GM12878 (cell line): ENCODE data around the gene TELO2. TPM values are rescaled to one million over a fixed set of nuclear protein-coding genes. Genes with fewer than 3 reads are reported as not detected.

Experiments used
- ATAC-seq: fragments of 200-7000 bp; cut with Tn5 transposase; 3 replicates; pipeline ENCODE4 v1.9.1; 2020; ENCODE audit warnings: mild to moderate bottlenecking, moderate library complexity
- BruUV-seq: library from RNA; stranded (reverse); fragments of 400-500 nt; replicated peaks from 2 replicates; lab custom pipeline; 2021; lab: Mats Ljungman, UMichigan
- CTCF ChIA-PET: fragments of 300-600 bp; sonication (Branson Sonifier 250); formaldehyde crosslinking; extraction: SDS; loops from one replicate; lab custom pipeline; 2021; ENCODE audit warnings: inconsistent platforms; lab: Yijun Ruan, JAX
- POLR2A ChIA-PET: fragments of 350-600 bp; formaldehyde crosslinking; extraction: SDS; loops from one replicate; lab custom pipeline; 2021; ENCODE audit warnings: inconsistent platforms; lab: Charles Lee
- RAD21 ChIA-PET: fragments of 300-600 bp; sonication (Branson Sonifier 250); formaldehyde crosslinking; loops from one replicate; lab custom pipeline; 2023; ENCODE audit warnings: antibody characterized with exemption; ENCODE audit not compliant: unreplicated experiment; lab: Charles Lee
- SMC1A ChIA-PET: fragments of 300-600 bp; sonication (Branson Sonifier 250); formaldehyde crosslinking; loops from one replicate; lab custom pipeline; 2023; ENCODE audit not compliant: unreplicated experiment, uncharacterized antibody; lab: Charles Lee
- DNase-seq: peaks from one replicate; pipeline ENCODE4 v3.0.0-alpha.2; 2011; ENCODE audit warnings: low read depth, low spot score
- FAIRE-seq: peaks from 3 replicates; lab custom pipeline; 2011; peaks lifted over from hg19 to GRCh38; lab: Jason Lieb, UNC
- H2AFZ ChIP-seq: 2 replicates; pipeline ENCODE4 v1.6.0; 2011; ENCODE audit warnings: low read depth, low read length, control low read depth; ENCODE audit not compliant: control insufficient read depth
- H3K27ac ChIP-seq: 2 replicates; pipeline ENCODE4 v1.5.1; 2011; ENCODE audit warnings: control low read depth; ENCODE audit not compliant: control insufficient read depth, insufficient read depth
- H3K27me3 ChIP-seq, 2 experiments: replicated peaks in 1 of 2; 2 replicates each; pipeline versions ENCODE4 v1.6.0 to v1.6.1; 2011; ENCODE audit warnings: low read length in 1 of 2; ENCODE audit not compliant: control insufficient read depth in 2 of 2, insufficient read depth in 2 of 2
- H3K36me3 ChIP-seq, 2 experiments: 2 replicates each; pipeline ENCODE4 v1.5.1; 2011; ENCODE audit warnings: low read length in 1 of 2; ENCODE audit not compliant: control insufficient read depth in 2 of 2, insufficient read depth in 2 of 2
- H3K4me1 ChIP-seq: 2 replicates; pipeline ENCODE4 v1.6.1; 2011; ENCODE audit warnings: mild to moderate bottlenecking, low read length, moderate library complexity, mixed read lengths; ENCODE audit not compliant: control insufficient read depth, insufficient read depth
- H3K4me2 ChIP-seq: 2 replicates; pipeline ENCODE4 v1.6.0; 2011; ENCODE audit warnings: control low read depth; ENCODE audit not compliant: control insufficient read depth, insufficient read depth
- H3K4me3 ChIP-seq: fragments of 200-600 bp; sonication (generic); 2 replicates; pipeline ENCODE4 v1.5.1; 2016
- H3K79me2 ChIP-seq: 2 replicates; pipeline ENCODE4 v1.6.0; 2011; ENCODE audit warnings: low read length; ENCODE audit not compliant: control insufficient read depth, insufficient read depth
- H3K9ac ChIP-seq: 2 replicates; pipeline ENCODE4 v1.8.0; 2011; ENCODE audit warnings: low read length, control low read depth, mixed read lengths; ENCODE audit not compliant: control insufficient read depth, insufficient read depth
- H3K9me3 ChIP-seq: replicated peaks from 3 replicates; pipeline ENCODE4 v1.5.1; 2011; ENCODE audit warnings: mild to moderate bottlenecking, low read length; ENCODE audit not compliant: control insufficient read depth, insufficient read depth
- H4K20me1 ChIP-seq: 2 replicates; pipeline ENCODE4 v1.6.0; 2011; ENCODE audit not compliant: control insufficient read depth, insufficient read depth
- BRCA1 ChIP-seq: IDR thresholded peaks from 2 replicates; pipeline ENCODE4 v1.6.1; 2011; ENCODE audit warnings: low read depth, low read length, improper control_type of control experiment
- CBX3 ChIP-seq: fragments of 200-600 bp; sonication (generic); IDR thresholded peaks from 2 replicates; pipeline ENCODE4 v1.6.1; 2016; ENCODE audit warnings: low read depth, borderline replicate concordance
- GABPA ChIP-seq: IDR thresholded peaks from 2 replicates; pipeline ENCODE4 v1.6.1; 2014; ENCODE audit warnings: antibody characterized with exemption, low read depth, mild to moderate bottlenecking, inconsistent platforms
- HDAC2 ChIP-seq: fragments of 200-600 bp; sonication (generic); IDR thresholded peaks from 2 replicates; pipeline ENCODE4 v1.6.1; 2017
- JUND ChIP-seq: IDR thresholded peaks from 2 replicates; pipeline ENCODE4 v1.6.1; 2012; ENCODE audit warnings: low read depth, mild to moderate bottlenecking, low read length, improper control_type of control experiment, moderate library complexity
- MYC ChIP-seq: IDR thresholded peaks from 2 replicates; pipeline ENCODE4 v1.6.1; 2011; ENCODE audit warnings: mild to moderate bottlenecking, low read length, moderate library complexity, inconsistent platforms; ENCODE audit not compliant: insufficient read depth, insufficient replicate concordance, insufficient read length, severe bottlenecking
- NR2C1 ChIP-seq: fragments of 450-650 bp; IDR thresholded peaks from 2 replicates; pipeline ENCODE4 v1.6.1; 2017; ENCODE audit warnings: antibody characterized with exemption, mild to moderate bottlenecking, moderate library complexity
- NR2F1 ChIP-seq: fragments of 450-650 bp; conservative IDR thresholded peaks from 2 replicates; pipeline ENCODE4 v1.6.1; 2017; ENCODE audit warnings: mild to moderate bottlenecking
- RAD21 ChIP-seq: IDR thresholded peaks from 2 replicates; pipeline ENCODE4 v1.6.1; 2011; ENCODE audit warnings: mild to moderate bottlenecking, low read depth, low read length, moderate library complexity; ENCODE audit not compliant: insufficient read depth
- SIX5 ChIP-seq: IDR thresholded peaks from 2 replicates; pipeline ENCODE4 v1.6.1; 2011; ENCODE audit warnings: mild to moderate bottlenecking, low read depth, low read length, moderate library complexity; ENCODE audit not compliant: severe bottlenecking
- STAT1 ChIP-seq: fragments of 450-650 bp; conservative IDR thresholded peaks from 2 replicates; pipeline ENCODE4 v1.6.1; 2014; ENCODE audit warnings: antibody characterized with exemption, mild to moderate bottlenecking
- WGBS: methylation state at CpG from one replicate; pipeline ENCODE4 v1.1.6; 2016; ENCODE audit warnings: low lambda C conversion rate; ENCODE audit not compliant: insufficient replicate concordance, insufficient coverage; ENCODE audit errors: missing lambda C conversion rate; 5-methylcytosine and 5-hydroxymethylcytosine counted together
- in situ Hi-C: fragments of 300-500 bp; cut with MboI; formaldehyde crosslinking; loops from 9 replicates; pipeline ENCODE4 v1.14.3; 2018; ENCODE audit warnings: mixed read lengths
- intact Hi-C: fragments of 100-400 bp; cut with micrococcal nuclease; formaldehyde crosslinking; loops from one replicate; pipeline ENCODE4 v1.14.2; 2022; ENCODE audit not compliant: unreplicated experiment
- polyA plus RNA-seq, 11 experiments: library from polyadenylated mRNA; depleted of rRNA in 4 of 11; unstranded in 6 of 11; stranded (reverse) in 5 of 11; fragments of >200 nt; fragmentation: Nextera tagmentation in 4 of 11; fragmentation: Illumina TruSeq in 1 of 11; extraction: Ambion mirVana in 4 of 11; extraction: Trizol in 1 of 11; gene quantifications; 1 replicate in 1 of 11; 2 replicates in 10 of 11; pipeline versions ENCODE4 v1.2.1 to v1.2.3, GENCODE V29; 2011 to 2016; ENCODE audit warnings: inconsistent platforms in 2 of 11, missing spikeins in 2 of 11, low read depth in 1 of 11
- total RNA-seq, 4 experiments: library from RNA; depleted of rRNA in 3 of 4; stranded (reverse); fragments of >200 nt in 3 of 4; fragmentation: Illumina TruSeq in 1 of 4; extraction: Trizol in 1 of 4; gene quantifications; 2 replicates each; pipeline versions ENCODE4 v1.2.1 to v1.2.3, GENCODE V29; 2013 to 2021
- TF ChIP-seq, protein P1 (sequence below): fragments of 450-650 bp; IDR thresholded peaks from 2 replicates; pipeline ENCODE4 v1.6.1; 2016; ENCODE audit warnings: mild to moderate bottlenecking
- TF ChIP-seq, protein P2 (sequence below): fragments of 450-650 bp; IDR thresholded peaks from 2 replicates; pipeline ENCODE4 v1.6.1; 2016; ENCODE audit warnings: mild to moderate bottlenecking, moderate library complexity, borderline replicate concordance
- TF ChIP-seq, protein P3 (sequence below): fragments of 450-650 bp; IDR thresholded peaks from 2 replicates; pipeline ENCODE4 v1.6.1; 2017; ENCODE audit warnings: mild to moderate bottlenecking, low read depth, inconsistent platforms; ENCODE audit not compliant: poor library complexity, severe bottlenecking

Gene TELO2
- total and polyA plus RNA-seq, 10 of the 15 experiments (the other 5 are each of a cell fraction or from before 2014, with no cell fraction given): 0.55 to 72.8 (median 18.6) TPM

DNA sequence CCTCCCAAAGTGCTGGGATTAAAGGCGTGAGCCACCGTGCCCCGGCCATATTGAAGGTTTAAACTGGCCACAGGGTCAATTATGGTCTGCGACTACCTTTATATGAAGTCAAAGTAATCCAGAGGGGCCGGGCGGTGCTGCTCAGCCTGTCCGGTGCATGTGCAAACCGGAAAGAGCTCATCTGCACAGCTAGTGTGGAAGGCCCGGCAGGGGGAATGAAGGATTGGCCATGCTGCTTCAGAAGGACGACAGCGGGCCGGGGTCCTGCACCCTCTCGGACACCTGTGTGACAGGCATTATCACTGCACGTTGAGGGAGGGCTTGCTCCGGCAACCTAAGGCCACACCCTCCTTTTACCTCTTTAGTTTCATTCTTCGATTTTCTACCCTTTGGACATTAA is 63.9 kb downstream of the TELO2 start:
- no peak overlapping the region for H3K4me3 ChIP-seq
- TF ChIP-seq HDAC2 (no peak), RAD21 (no peak), SIX5 (no peak), NR2F1 (no peak), GABPA (no peak), MYC (no peak), NR2C1 (no peak), BRCA1 (no peak), STAT1 (no peak), CBX3 (no peak), JUND (no peak)
- TF ChIP-seq, protein P1, sequence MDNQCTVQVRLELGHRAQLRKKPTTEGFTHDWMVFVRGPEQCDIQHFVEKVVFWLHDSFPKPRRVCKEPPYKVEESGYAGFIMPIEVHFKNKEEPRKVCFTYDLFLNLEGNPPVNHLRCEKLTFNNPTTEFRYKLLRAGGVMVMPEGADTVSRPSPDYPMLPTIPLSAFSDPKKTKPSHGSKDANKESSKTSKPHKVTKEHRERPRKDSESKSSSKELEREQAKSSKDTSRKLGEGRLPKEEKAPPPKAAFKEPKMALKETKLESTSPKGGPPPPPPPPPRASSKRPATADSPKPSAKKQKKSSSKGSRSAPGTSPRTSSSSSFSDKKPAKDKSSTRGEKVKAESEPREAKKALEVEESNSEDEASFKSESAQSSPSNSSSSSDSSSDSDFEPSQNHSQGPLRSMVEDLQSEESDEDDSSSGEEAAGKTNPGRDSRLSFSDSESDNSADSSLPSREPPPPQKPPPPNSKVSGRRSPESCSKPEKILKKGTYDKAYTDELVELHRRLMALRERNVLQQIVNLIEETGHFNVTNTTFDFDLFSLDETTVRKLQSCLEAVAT: no peak
- TF ChIP-seq, protein P2, sequence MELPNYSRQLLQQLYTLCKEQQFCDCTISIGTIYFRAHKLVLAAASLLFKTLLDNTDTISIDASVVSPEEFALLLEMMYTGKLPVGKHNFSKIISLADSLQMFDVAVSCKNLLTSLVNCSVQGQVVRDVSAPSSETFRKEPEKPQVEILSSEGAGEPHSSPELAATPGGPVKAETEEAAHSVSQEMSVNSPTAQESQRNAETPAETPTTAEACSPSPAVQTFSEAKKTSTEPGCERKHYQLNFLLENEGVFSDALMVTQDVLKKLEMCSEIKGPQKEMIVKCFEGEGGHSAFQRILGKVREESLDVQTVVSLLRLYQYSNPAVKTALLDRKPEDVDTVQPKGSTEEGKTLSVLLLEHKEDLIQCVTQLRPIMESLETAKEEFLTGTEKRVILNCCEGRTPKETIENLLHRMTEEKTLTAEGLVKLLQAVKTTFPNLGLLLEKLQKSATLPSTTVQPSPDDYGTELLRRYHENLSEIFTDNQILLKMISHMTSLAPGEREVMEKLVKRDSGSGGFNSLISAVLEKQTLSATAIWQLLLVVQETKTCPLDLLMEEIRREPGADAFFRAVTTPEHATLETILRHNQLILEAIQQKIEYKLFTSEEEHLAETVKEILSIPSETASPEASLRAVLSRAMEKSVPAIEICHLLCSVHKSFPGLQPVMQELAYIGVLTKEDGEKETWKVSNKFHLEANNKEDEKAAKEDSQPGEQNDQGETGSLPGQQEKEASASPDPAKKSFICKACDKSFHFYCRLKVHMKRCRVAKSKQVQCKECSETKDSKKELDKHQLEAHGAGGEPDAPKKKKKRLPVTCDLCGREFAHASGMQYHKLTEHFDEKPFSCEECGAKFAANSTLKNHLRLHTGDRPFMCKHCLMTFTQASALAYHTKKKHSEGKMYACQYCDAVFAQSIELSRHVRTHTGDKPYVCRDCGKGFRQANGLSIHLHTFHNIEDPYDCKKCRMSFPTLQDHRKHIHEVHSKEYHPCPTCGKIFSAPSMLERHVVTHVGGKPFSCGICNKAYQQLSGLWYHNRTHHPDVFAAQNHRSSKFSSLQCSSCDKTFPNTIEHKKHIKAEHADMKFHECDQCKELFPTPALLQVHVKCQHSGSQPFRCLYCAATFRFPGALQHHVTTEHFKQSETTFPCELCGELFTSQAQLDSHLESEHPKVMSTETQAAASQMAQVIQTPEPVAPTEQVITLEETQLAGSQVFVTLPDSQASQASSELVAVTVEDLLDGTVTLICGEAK: no peak
- TF ChIP-seq, protein P3, sequence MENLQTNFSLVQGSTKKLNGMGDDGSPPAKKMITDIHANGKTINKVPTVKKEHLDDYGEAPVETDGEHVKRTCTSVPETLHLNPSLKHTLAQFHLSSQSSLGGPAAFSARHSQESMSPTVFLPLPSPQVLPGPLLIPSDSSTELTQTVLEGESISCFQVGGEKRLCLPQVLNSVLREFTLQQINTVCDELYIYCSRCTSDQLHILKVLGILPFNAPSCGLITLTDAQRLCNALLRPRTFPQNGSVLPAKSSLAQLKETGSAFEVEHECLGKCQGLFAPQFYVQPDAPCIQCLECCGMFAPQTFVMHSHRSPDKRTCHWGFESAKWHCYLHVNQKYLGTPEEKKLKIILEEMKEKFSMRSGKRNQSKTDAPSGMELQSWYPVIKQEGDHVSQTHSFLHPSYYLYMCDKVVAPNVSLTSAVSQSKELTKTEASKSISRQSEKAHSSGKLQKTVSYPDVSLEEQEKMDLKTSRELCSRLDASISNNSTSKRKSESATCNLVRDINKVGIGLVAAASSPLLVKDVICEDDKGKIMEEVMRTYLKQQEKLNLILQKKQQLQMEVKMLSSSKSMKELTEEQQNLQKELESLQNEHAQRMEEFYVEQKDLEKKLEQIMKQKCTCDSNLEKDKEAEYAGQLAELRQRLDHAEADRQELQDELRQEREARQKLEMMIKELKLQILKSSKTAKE: no peak
- ATAC-seq (no peak), DNase-seq (no peak), FAIRE-seq (no peak)
- no peak overlapping the region for H3K4me2 ChIP-seq
- no peak overlapping the region for H3K9ac ChIP-seq
- no peak overlapping the region for H3K27ac ChIP-seq
- ChIA-PET RAD21 (no interaction called here), POLR2A (no interaction called here), CTCF (no interaction called here), SMC1A (no interaction called here)
- H3K4me1 ChIP-seq: no peaks in the 10 kb centered on the region
- no peaks in the 10 kb centered on the region for H3K9me3 ChIP-seq
- in situ Hi-C loops (no loop called here), intact Hi-C loops (no loop called here)
- BruUV-seq: no TSS peak
- H3K36me3 ChIP-seq: no peaks in the 10 kb centered on the region
- no peaks in the 10 kb centered on the region for H4K20me1 ChIP-seq
- H3K27me3 ChIP-seq: no peaks in the 10 kb centered on the region
- WGBS: 76% methylated on average over 16 of the region's 16 CpGs
- no peak overlapping the region for H2AFZ ChIP-seq
- no peaks in the 10 kb centered on the region for H3K79me2 ChIP-seq
